OCI-LY1 (cell line): ENCODE measurements around the gene UBAC1.
"Not testable (repeated sequence)": the region's sequence is repeated elsewhere in the genome, so short reads cannot be mapped to it uniquely, and the experiment has no call there.

Experiments used
- CTCF ChIP-seq: fragments of 200-600 bp; sonication (generic), shearing (Covaris generic); IDR thresholded peaks from 2 replicates; pipeline ENCODE4 v1.5.1; 2017; ENCODE audit warnings: mild to moderate bottlenecking, antibody characterized with exemption, low read length, moderate library complexity, mixed read lengths
- EZH2 ChIP-seq: fragments of 200-600 bp; sonication (generic), shearing (Covaris generic); IDR thresholded peaks from 2 replicates; pipeline ENCODE4 v1.8.0; 2017; ENCODE audit warnings: borderline replicate concordance, mixed run types, mild to moderate bottlenecking, antibody characterized with exemption, low read length, moderate library complexity, mixed read lengths

- not testable (repeated sequence) for TF ChIP-seq EZH2, CTCF
Observed at GRCh38 chr9:135966916-135967260, 5.7 kb upstream of the UBAC1 start.
